ENCODE measurements around the gene KLF14.

GRCh38 chr7:130741331-130741995, 7.5 kb upstream of the KLF14 start:
- no peak for TF ChIP-seq ZNF8 (CRISPR knock-in tag; IDR thresholded peaks at IDR 0.05)
- no peak for TF ChIP-seq RARB (CRISPR knock-in tag; IDR thresholded peaks at IDR 0.05)
- no peak for TF ChIP-seq SNAI2 (CRISPR knock-in tag; IDR thresholded peaks at IDR 0.05)
- TF ChIP-seq, protein P1, sequence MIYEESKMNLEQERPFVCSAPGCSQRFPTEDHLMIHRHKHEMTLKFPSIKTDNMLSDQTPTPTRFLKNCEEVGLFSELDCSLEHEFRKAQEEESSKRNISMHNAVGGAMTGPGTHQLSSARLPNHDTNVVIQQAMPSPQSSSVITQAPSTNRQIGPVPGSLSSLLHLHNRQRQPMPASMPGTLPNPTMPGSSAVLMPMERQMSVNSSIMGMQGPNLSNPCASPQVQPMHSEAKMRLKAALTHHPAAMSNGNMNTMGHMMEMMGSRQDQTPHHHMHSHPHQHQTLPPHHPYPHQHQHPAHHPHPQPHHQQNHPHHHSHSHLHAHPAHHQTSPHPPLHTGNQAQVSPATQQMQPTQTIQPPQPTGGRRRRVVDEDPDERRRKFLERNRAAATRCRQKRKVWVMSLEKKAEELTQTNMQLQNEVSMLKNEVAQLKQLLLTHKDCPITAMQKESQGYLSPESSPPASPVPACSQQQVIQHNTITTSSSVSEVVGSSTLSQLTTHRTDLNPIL (CRISPR knock-in tag; IDR thresholded peaks at IDR 0.05; ENCODE audit: low read depth) = no peak
- TF ChIP-seq ZFP30 (CRISPR knock-in tag; IDR thresholded peaks at IDR 0.05) = no peak
